GM21619 (cell line): ENCODE measurements around the gene GET3.
"Not testable (repeated sequence)": the region's sequence is repeated elsewhere in the genome, so short reads cannot be mapped to it uniquely, and the experiment has no call there.

Source experiments
- ATAC-seq: cut with Tn5 transposase; IDR thresholded peaks from one replicate; pipeline ENCODE4 v1.9.1; 2021; ENCODE audit not compliant: unreplicated experiment

The GET3 gene

GRCh38 chr19:12790628-12791344, 53.5 kb downstream of the GET3 start:
- ATAC-seq: no peak

DNA sequence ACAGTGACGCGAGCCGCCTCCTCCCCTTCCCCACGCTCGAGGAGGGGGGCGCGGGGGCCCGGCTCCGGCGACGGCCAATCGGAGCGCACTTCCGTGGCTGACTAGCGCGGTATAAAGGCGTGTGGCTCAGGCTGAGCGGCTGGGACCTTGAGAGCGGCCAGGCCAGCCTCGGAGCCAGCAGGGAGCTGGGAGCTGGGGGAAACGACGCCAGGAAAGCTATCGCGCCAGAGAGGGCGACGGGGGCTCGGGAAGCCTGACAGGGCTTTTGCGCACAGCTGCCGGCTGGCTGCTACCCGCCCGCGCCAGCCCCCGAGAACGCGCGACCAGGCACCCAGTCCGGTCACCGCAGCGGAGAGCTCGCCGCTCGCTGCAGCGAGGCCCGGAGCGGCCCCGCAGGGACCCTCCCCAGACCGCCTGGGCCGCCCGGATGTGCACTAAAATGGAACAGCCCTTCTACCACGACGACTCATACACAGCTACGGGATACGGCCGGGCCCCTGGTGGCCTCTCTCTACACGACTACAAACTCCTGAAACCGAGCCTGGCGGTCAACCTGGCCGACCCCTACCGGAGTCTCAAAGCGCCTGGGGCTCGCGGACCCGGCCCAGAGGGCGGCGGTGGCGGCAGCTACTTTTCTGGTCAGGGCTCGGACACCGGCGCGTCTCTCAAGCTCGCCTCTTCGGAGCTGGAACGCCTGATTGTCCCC, 54.2 kb downstream of the GET3 start, which contains the start of gene JUNB:
Gene JUNB, plus strand, starts transcription at position 142 of the 706 bp plus-strand sequence. Its CDS starts 286 bp downstream, at position 428.
- ATAC-seq: peak; percentile 29

GRCh38 chr19:12792051-12792852, 55.0 kb downstream of the GET3 start:
- no peak for ATAC-seq

- no peak for ATAC-seq
These were observed 55.6 kb downstream of the GET3 start for GRCh38 chr19:12792853-12793289.

DNA sequence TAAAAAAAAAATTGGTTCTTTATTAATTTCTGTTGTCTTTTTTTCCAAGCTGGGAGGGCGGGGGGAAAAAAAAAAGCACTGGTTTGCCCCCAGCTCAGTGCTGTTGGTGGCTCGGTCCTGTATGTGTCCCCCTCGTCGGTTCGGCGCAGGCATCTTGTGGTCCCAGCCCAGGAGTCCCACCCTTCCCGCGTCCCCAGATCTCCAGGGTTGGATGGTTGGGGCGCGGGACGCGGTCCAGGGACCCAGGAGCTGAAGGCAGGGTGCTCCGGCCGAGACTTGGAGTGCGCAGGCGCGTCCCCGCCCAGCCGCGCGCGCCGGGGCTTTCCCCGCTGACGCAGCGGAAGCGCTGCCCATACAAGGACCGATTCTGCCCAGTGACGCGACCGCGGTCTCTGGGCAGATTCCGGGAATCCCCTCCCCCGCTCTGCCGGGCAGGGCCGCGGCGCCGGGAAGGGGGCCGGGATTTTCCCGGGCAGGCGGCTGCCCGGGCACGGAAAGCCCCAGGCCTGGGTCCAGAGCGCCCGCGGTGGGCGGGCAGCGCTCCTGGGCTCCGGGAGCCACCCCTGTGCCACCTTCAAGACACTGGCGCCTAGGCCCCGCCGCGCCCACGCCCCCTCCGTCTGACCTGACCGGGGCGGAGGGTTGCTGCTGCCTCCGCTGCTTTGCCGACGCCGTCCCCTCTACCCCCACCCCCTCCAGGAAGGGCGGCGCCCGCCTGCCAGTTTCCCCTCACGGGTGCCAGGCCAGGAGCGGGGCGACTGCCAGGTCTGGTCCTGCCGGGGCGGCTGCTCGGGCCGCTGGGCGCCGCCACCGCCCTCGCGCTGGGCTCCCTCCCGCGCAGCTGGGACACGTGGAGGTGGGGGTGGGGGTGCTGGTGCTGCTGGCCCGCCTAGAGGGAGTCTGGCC, 56.2 kb downstream of the GET3 start:
- ATAC-seq: peak; percentile 25

GRCh38 chr19:12794196-12794941, 57.1 kb downstream of the GET3 start:
- ATAC-seq: no peak

DNA sequence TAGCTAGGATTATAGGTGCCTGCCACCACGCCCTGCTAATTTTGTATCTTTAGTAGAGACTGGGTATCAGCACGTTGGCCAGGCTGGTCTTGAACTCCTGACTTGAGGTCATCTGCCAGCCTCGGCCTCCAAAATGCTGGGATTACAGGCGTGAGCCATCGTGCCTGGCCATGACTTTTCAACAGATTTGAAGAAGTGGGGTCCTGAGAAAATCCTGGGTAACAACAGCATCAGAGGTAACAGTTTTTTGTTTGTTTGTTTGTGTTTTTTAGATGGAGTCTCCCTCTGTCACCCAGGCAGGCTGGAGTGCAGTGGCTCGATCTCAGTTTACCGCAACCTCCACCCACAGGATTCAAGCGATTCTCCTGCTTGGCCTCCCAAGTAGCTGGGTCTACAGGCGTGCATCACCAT, 57.7 kb downstream of the GET3 start:
- ATAC-seq: no peak

GRCh38 chr19:12796146-12797071, 59.1 kb downstream of the GET3 start:
- no peak for ATAC-seq

DNA sequence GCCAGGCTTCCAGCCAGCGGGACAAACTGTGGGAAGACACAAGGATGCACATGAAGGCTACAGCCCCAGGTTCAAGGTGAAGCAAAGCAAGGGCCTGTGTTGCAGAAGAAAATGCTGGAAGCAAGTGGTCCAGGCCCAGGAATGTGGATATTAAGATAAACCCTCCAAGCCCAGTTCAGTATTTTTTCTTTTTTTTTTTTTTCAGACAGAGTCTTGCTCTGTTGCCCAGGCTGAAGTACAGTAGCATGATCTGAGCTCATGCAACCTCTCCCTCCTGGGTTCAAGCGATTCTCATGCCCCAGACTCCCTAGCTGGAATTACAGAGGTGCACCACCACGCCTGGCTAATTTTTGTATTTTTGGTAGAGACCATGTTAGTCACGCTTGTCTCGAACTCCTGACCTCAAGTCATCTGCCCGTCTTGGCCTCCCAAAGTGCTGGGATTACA, 59.9 kb downstream of the GET3 start:
- ATAC-seq: no peak

DNA sequence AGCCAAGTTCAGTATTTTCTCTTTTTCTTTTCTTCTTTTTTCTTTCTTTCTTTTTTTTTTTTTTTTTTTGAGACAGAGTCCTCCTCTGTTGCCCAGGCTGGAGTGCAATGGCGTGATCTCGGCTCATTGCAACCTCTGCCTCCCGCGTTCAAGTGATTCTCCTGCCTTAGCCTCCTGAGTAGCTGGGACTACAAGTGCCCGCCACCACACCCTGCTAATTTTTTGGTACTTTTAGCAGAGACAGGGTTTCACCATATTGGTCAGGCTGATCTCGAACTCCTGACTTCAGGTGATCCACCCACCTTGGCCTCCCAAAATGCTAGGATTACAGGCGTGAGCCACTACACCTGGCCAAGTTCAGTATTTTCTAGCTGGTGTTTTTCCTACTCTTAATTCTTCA, 60.3 kb downstream of the GET3 start:
- not testable (repeated sequence) for ATAC-seq
